ENCODE data around the gene MAP4K4. TPM values are rescaled to one million over a fixed set of nuclear protein-coding genes. Genes with fewer than 3 reads are reported as not detected.

Gene MAP4K4
- total RNA-seq, 4 donors from 2014 or later, result 33.8 to 47.3 (median 35.7) TPM

- peaks cover 12 to 56% of the 10 kb centered on the region in 2 donors for H3K4me1 ChIP-seq
- 92 to 93% methylated on average over 2 of the region's 2 CpGs for WGBS, 2 donors
- H3K9me3 ChIP-seq, result no peaks in the 10 kb centered on the region
Measured at GRCh38 chr2:101775092-101775491, 77.6 kb downstream of the MAP4K4 start.

GRCh38 chr2:101775636-101776035, 78.1 kb downstream of the MAP4K4 start:
- TF ChIP-seq POLR2A (IDR thresholded peaks at IDR 0.05) (no peak), CTCF (IDR thresholded peaks at IDR 0.05) (no peak)
- no peaks in the 10 kb centered on the region for H3K36me3 ChIP-seq
- peaks cover 12 to 54% of the 10 kb centered on the region in 2 donors for H3K4me1 ChIP-seq

More at GRCh38 chr2:101775092-101775491, 77.6 kb downstream of the MAP4K4 start:
- TF ChIP-seq CTCF (IDR thresholded peaks at IDR 0.05), result no peak
- no peak for TF ChIP-seq POLR2A (IDR thresholded peaks at IDR 0.05)
- no peaks in the 10 kb centered on the region for H3K36me3 ChIP-seq
- DNase-seq, result no peak
- intact Hi-C loops (cut with DNase I), result no loop called here
- H3K27me3 ChIP-seq, result no peaks in the 10 kb centered on the region
- no peak overlapping the region for H3K4me3 ChIP-seq (replicated peaks in 1 of 3)
- no peak overlapping the region for H3K27ac ChIP-seq

GRCh38 chr2:101776172-101777043, 78.9 kb downstream of the MAP4K4 start:
- Histone ChIP-seq H3K4me3 (replicated peaks in 1 of 3) (no peak overlapping the region), H3K36me3 (no peaks in the 10 kb centered on the region), H3K4me1 (peaks cover 12 to 46% of the 10 kb centered on the region in 2 donors), H3K9me3 (no peaks in the 10 kb centered on the region), H3K27ac (no peak overlapping the region), H3K27me3 (no peaks in the 10 kb centered on the region)
- no peak for TF ChIP-seq POLR2A (IDR thresholded peaks at IDR 0.05)
- peak in 2 of 6 experiments; percentile 20 to 42 for TF ChIP-seq CTCF (IDR thresholded peaks at IDR 0.05)
- WGBS, 2 donors, result 59 to 64% methylated on average over 10 of the region's 10 CpGs
- intact Hi-C loops (cut with DNase I), result no loop called here
- peak; percentile 21 to 31 for DNase-seq

More at GRCh38 chr2:101775636-101776035, 78.1 kb downstream of the MAP4K4 start:
- WGBS, 2 donors, result 76 to 82% methylated on average over 8 of the region's 8 CpGs
- H3K4me3 ChIP-seq (replicated peaks in 1 of 3), result no peak overlapping the region
- H3K27me3 ChIP-seq, result no peaks in the 10 kb centered on the region
- DNase-seq, result peak; percentile 23 to 42
- H3K27ac ChIP-seq, result no peak overlapping the region
- H3K9me3 ChIP-seq, result no peaks in the 10 kb centered on the region
- intact Hi-C loops (cut with DNase I), result no loop called here

- H3K27ac ChIP-seq, result no peak overlapping the region
- no peak overlapping the region for H3K4me3 ChIP-seq (replicated peaks in 1 of 3)
- no peaks in the 10 kb centered on the region for H3K27me3 ChIP-seq
- TF ChIP-seq POLR2A (IDR thresholded peaks at IDR 0.05) (no peak), CTCF (IDR thresholded peaks at IDR 0.05) (no peak)
- H3K4me1 ChIP-seq, result peaks cover 9 to 39% of the 10 kb centered on the region in 2 donors
- intact Hi-C loops (cut with DNase I), result no loop called here
- WGBS, 2 donors, result 95 to 98% methylated on average over 11 of the region's 11 CpGs
- no peak for DNase-seq
- no peaks in the 10 kb centered on the region for H3K36me3 ChIP-seq
- H3K9me3 ChIP-seq, result no peaks in the 10 kb centered on the region
Measured at GRCh38 chr2:101777337-101777736, 79.8 kb downstream of the MAP4K4 start.

- H3K4me3 ChIP-seq (replicated peaks in 1 of 3), result no peak overlapping the region
- peaks cover 9 to 39% of the 10 kb centered on the region in 2 donors for H3K4me1 ChIP-seq
- 92 to 93% methylated on average over 6 of the region's 6 CpGs for WGBS, 2 donors
- intact Hi-C loops (cut with DNase I), result no loop called here
- H3K27me3 ChIP-seq, result no peaks in the 10 kb centered on the region
- no peak overlapping the region for H3K27ac ChIP-seq
- H3K36me3 ChIP-seq, result no peaks in the 10 kb centered on the region
- no peak for DNase-seq
- no peaks in the 10 kb centered on the region for H3K9me3 ChIP-seq
- TF ChIP-seq POLR2A (IDR thresholded peaks at IDR 0.05) (no peak), CTCF (IDR thresholded peaks at IDR 0.05) (no peak)
Measured at GRCh38 chr2:101778102-101778501, 80.6 kb downstream of the MAP4K4 start.

Data from thyroid gland (tissue), 4 donors.